Erythroblast (primary cell): Measurements from ENCODE around the gene SLC39A11.

Experiments used
- GATA1 ChIP-seq: IDR thresholded peaks from 2 replicates; pipeline ENCODE4 v1.6.1; 2011; ENCODE audit warnings: low read depth, mild to moderate bottlenecking, control low read depth, low read length, moderate library complexity
- POLR2A ChIP-seq: IDR thresholded peaks from 2 replicates; pipeline ENCODE4 v1.6.1; 2011; ENCODE audit warnings: mild to moderate bottlenecking, low read length

GRCh38 chr17:72906306-72906705 lies 186.2 kb downstream of the SLC39A11 start:
- TF ChIP-seq POLR2A = no peak
- no peak for TF ChIP-seq GATA1
